GOT3 (cell line): ENCODE measurements around the gene REV1.
"Not testable (repeated sequence)": the region's sequence is repeated elsewhere in the genome, so short reads cannot be mapped to it uniquely, and the experiment has no call there.

Experiments
- DNase-seq: peaks from one replicate; lab custom pipeline; 2025; ENCODE audit warnings: mixed read lengths; lab: John Stamatoyannopoulos, UW

The REV1 gene

DNA sequence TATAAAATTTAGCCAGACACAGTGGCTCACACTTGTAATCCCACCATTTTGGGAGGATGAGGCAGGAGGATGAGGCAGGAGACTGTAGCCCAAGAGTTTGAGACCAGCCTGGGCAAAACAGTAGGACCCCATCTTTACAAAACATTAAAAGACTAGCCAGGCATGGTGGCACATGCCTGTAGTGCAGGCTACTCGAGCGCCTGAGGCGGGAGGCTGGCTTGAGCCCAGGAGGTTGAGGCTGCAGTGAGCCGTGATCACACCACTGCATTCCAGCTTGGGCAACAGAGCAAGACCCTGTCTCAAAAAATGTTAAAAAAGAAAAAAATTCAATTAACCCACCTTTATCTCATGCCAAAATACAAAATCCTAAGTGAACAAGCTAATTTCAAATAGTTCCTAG is 4.0 kb downstream of the REV1 start:
- DNase-seq, result no peak

- DNase-seq, result no peak
Measured at GRCh38 chr2:99485411-99485810, 4.4 kb downstream of the REV1 start.

DNA sequence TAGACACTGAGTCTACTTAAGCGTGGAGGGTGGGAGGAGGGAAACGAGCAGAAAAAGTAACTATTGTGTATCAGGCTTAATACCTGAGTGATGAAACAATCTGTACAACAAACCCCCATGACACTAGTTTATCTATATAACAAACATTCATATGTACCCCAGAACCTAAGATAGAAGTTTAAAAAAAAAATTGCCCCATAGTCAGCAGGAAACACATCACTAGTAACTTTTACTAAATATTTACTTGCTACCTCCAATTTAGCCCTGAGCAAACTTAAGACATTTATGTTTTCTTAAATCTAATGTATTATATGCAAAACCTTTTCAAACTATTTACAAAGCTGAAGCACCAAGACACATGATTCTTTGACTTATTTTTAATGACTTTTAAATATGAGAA is 5.6 kb downstream of the REV1 start:
- DNase-seq, result no peak

- no peak for DNase-seq
Measured at GRCh38 chr2:99481941-99482340, 7.9 kb downstream of the REV1 start.

- DNase-seq, result no peak
Measured at GRCh38 chr2:99481527-99481926, 8.3 kb downstream of the REV1 start.

DNA sequence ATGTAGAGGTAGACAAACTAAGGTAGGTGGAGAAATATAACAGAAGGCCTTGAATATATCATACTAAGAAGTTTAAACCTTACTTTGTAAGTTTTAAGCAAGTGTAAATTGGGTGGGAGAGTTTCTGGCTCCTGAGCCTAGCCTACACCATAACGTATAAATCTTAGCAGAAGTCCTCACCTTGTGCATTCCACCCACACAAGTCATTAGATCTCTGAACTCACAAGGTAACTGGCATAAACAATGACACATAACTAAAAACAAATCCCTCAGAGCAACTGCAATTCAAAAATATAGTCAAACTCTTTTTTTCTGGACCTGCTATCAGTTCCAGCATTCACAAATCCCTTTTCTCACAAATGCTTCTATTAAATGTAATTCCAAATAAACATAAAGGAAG is 9.4 kb downstream of the REV1 start:
- no peak for DNase-seq

DNA sequence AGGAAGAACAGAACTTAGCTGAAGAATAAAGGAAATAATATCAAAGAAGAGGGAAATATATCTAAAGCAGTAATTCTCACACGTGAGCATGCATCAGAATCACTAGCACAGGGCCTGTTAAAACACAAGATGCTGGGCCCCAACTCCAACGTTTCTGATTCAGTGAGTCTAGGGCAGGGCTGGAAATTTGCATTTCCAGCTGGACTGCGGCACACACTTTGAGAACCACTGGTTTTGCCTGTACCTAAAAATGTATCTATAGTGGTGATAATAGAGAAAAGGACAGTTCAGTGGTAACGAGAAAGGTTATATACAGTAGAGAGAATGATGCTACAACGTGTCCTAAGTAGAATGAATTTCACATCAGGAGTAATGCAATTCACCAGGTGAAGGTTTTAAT is 11.2 kb downstream of the REV1 start:
- DNase-seq, result no peak

DNA sequence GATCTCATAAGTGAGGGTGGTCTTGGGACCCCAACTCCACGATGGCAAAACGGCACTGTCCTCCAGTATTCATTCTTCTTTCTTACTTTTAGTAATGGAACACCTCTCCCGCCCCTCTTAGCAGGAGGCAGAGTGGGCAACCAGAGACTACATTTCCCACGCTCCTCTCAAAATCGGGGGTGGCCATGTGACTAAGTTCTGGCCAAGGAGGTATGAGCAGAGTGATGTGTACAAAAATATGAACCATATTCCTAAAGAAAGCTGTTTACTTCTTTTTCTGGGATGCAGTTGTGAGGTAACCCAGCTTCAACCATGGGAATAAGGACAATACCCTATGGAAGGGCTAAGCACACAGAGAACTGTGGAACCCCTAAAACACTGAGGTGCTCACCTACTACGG is 12.8 kb downstream of the REV1 start:
- DNase-seq, result no peak

DNA sequence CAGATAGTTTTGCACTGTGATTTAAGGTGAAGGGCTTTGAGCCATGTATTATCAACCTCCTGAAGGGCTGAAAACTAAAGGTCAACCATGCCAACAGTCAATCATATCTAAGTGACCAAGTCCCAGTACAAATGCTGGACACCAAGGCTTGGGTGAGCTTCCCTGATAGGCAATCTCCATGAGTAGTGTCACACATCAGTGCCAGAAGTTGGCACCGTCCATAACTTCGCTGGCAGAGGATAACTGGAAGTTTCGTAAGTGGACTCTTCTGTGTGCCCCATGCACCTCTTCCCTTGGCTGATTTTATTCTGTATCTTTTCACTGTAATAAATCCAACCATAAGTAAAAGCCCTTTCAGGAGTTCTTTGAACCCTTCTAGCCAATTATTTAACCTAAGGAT is 13.2 kb downstream of the REV1 start:
- DNase-seq, result no peak

DNA sequence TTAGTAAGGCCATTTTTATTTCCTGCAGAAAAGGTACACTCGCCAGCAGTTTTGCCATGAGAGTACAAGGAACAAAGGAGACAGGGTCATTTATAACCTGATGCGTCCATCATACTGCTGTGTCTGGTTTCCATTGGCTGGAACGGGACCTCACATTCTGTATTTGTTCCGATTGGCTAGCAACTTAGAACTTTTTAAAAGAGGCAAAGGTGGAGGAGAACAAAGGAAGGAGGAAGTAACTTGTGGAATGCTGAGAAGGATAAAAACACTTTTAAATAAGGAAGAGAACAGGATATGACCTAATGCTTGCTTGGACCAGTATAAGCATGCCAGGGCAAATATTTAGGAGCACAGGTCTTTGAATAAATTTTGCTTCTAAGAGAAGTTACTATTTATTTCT is 14.7 kb downstream of the REV1 start:
- DNase-seq, result not testable (repeated sequence)

DNA sequence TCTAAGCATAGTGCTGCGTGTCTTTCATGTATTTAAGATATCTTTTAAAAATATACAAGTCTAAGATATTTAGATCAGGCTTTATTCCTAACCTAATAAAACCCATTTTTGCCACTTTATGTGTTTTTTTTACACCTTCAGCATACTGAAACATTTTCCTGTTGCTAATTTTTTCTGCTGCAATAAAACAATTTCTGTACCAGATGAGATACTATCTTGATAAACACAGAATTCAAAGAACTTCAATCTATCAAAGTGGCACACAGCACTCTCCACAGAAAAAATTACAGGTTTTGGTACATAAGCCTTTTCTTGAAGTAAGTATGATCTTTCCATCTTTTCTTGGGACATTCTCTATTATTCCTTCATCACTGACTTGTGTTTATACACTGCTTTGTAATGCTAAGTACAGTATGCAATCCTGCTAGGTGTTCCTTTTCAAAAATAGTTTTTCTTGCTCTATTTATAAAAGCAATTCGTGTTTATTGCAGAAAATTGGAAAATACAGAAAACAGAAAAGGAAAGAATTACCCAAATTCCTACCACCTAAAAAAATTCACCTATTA is 16.2 kb downstream of the REV1 start:
- no peak for DNase-seq

- no peak for DNase-seq
Measured at GRCh38 chr2:99472600-99472960, 17.2 kb downstream of the REV1 start.

DNA sequence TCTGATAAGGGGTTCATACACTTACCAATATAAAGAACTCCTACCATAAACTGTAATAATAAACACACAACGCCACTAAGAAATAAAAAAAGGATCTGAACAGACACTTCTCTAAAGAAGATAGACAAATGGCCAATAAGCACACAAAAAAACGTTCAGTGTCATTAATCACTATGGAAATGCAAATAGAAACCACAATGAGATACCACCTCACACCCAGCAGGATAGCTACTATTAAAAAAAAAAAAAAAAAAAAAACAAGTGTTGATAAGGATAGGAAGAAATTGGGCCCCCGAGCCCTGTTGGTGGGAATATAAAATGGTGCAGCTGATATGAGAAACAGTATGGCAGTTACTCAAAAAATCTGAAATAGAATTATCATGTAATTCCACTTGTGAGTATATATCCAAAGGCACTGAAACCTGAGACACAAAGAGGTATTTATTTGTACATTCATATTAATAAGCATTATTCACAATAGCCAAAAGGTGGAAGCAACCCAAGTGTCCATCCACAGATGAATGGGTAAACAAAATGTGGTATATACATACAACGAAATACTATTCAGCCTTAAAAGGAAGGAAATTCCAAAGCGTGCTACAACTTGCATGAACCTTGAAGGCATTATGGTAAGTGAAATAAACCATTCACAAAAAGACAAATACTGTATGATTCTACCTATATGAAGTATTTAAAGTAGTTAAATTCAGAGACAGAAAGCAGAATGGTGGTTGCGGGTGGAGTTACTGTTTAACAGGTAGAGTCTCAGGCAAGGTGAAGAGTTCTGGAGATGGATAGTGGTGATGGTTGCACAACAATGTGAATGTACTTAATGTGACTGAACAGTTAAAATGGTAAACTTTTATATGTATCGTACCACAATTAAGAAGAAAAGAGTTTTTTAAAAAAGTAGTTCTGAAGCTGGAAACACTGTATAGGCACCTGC is 17.9 kb downstream of the REV1 start:
- no peak for DNase-seq

DNA sequence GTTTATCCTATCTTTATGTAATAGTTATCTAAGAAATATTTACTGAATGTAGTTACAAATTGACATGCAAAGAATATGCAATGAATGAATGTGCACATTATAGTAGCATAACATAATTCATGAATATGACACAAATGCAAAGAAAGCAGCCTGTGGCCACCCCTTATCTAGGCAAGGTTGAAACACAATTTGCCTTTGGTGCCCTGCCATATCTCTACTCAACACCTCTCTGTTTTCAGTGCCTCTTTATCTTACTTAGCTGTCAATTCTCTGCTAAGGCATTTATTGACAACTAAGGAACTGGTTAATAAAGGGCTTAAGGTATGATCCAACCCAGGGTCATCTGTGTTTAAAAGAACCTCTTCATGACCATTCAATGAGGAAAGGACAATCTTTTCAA is 18.9 kb downstream of the REV1 start:
- no peak for DNase-seq

DNA sequence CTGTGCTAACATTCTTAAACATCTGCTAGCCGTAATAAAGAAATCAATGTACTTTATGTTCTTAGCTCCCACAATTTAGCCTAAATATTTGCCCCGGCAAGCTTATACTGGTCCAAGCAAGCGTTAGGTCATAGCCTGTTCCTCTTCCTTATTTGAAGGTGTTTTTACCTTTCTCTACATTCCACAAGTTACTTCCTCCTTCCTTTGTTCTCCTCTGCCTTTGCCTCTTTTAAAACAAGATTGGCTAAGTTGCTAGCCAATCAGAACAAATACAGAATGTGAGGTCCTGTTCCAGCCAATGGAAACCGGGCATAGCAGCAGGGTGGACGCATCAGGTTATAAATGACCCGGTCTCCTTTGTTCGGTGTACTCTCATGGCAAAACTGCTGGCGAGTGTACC is 19.4 kb downstream of the REV1 start:
- DNase-seq, result not testable (repeated sequence)

- DNase-seq, result no peak
Measured at GRCh38 chr2:99469394-99469793, 20.4 kb downstream of the REV1 start.

GRCh38 chr2:99468155-99468554 is 21.7 kb downstream of the REV1 start:
- DNase-seq, result no peak

- no peak for DNase-seq
Measured at GRCh38 chr2:99467390-99467789, 22.4 kb downstream of the REV1 start.

DNA sequence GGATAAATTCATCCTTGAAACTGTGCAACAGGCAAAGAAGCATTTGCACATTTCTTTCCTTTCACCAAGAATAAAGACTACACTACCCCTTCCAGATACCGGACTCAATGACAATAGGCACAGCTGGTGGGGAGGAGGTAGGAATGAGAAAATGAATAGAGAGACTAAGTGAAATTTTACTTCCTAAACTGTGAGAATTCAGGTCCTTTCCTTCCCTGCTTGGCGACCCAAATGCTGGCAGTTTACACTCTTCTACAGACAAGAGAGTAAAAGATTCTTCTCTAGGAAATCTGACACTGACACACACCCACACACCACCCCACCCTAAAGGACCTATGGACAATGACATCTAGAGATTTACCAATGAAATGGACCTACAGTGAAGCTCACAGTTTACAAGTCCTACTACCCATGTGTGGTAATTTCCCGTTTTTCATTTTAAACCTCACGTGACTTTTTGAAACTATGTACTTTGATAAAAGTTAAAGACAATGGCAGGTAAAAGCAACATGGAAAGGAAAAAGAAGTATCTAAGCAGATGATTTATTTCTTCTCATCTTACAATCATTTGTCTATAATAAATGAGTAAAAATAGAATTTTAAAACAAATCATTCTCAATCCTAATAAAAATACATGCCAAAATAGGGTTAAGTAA is 27.9 kb downstream of the REV1 start:
- no peak for DNase-seq

DNA sequence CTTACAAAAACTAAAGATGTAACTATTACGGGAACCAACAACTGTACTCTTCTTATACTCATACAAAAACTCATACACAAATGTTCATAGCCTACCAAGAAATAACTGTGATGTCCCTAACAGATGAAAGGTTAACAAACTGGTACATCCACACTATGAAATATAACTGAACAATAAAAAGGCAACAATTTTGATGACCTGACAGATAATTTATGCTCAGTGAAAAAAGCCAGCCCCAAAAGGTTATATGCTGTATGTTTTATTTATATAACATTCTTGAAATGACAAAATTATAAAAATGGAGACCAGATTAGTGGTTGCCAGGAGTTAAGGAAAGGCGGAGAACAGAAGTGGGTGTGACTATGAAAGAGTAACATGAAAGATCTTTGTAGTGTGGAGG is 31.3 kb downstream of the REV1 start:
- no peak for DNase-seq

DNA sequence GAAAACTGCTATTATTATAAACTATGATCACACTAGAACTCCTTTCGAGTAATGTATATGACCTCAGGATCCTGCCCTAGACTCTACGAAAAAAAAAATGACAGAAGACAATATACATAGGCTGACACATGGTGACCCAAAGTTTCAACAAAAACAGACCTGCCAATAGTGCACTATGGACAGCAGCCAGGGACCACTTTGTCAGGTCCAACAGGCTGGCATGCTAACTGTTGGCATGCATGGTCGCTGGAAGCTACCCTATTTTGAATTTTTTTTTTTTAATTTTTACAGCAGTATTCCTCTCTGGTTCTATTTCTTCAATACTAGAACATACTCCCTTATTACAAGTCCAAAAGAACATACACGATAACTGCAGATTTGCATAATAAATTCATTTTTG is 38.1 kb downstream of the REV1 start:
- DNase-seq, result no peak

DNA sequence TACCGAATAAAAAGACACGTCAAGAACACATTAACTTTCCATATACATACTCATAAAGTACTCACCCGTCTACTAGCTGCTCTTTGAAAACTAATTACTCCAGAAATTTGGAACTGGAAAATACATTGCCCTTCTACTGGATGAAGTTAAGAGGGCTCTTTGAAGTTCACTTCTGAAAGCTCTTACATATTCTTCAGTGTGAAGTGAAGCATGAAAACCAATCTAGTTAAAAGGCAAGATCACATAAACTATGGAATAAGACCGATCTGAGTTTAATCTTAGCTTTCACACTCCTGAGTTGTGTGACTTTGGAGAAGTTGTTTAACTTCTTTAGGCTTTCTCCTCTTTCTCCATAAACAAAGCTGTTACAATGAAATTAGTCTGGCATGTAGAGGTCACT is 38.5 kb downstream of the REV1 start:
- no peak for DNase-seq

- no peak for DNase-seq
Measured at GRCh38 chr2:99450199-99450598, 39.6 kb downstream of the REV1 start.
